Measurements from ENCODE around the gene PRSS58.

PRSS58 gene, protein sequence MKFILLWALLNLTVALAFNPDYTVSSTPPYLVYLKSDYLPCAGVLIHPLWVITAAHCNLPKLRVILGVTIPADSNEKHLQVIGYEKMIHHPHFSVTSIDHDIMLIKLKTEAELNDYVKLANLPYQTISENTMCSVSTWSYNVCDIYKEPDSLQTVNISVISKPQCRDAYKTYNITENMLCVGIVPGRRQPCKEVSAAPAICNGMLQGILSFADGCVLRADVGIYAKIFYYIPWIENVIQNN

DNA sequence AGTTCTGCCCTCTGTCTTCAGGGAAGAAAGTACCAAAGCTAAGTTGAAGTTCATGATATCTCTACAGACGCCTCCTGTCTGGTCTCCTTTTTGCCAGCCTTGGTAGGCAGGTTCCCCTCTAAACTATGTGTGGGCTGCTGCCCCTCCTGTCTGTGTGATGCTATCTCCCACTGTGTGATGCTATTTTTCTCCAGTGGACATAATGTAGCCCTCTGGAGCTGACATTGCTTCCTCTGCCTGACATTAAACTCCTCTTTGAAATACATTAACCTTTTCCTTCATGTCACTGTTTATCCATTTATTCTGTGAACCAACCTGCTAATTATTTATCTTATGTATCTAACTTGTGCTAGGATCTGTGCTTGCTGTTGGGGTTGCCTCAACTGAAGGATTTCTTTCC, at the start of gene PRSS58:
Gene PRSS58 (minus strand): TSS at position 101 of the 400 bp plus-strand sequence. CDS start 351 bp downstream, outside the sequence.
- DNase-seq, result no peak

DNA sequence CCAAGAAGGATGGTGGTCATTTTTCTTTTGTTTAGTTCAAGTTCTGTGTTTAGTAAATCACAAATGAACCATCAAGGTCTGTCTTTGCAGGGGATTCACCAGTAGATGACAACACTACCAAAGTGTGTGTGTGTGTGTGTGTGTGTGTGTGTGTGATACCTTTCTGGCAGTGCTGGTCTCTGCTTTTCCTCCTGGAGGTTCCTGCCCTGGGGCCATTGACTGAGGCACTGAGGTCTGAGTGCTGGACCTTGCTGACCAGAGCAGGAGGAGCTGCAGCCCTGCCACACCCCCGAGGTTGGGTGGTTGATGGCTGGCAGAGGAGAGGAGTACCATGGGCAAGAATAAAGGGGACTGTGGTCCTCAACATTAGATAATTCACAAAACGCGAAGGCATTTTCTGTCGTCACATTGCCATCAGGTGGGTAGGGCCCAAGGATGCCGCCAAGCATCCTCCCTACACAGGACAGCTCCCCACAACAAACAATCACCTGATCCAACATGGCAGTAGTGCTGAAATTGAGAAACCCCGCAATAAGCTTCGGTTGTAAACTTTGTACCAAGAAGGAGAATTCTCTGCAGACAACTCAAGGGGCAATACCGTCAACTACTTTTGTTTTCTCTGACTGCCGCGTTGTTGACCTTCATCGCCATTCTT, 49.5 kb upstream of the PRSS58 start:
- DNase-seq, result no peak

DNA sequence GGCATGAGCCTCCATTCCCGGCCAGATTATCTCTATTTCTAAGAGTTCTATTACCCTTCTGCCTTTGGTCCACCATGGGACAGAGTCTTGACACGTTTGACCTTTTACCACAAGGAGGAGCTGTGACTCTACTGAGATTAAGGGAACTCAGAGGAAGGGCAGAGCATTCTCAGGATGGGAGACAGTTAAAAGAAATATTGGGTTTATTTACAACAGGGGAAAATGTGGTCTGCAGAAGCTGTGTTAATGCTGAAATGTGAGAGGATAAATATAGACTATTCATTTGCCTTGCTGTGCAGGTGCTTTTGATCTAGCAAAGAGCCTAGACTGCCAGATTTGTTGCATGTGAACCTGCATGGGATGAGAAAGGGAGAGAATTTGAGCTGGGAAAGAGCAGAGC, 45.8 kb upstream of the PRSS58 start:
- no peak for DNase-seq

DNA sequence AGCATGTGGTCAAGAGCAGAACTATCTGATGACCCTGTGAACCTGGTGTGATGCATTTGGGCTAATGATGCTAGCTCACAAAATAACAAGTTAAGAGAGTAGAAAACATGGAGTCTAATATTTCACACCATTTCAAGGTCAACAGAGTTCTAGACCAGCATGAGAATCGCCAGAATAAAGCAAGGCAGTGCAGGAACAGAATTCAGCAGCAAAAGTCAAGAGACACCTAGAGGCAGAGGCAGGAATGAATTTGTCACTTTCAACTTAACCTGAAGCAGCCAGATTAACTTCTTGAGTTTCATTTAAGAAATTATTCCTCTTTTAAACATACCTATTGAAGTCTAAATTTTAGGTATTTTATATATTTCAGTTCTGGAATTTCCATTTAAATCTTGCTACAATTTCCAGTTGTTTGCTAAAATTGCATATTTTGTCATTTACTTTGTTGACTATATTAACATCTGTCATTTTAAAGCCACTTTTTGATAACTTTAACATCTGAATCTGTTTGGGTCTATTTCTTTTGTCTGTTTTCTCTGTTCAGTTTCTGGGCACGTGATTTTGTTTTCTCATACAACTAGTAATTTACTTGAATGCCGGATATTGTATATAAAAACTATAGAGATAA, 44.2 kb upstream of the PRSS58 start:
- no peak for DNase-seq

DNA sequence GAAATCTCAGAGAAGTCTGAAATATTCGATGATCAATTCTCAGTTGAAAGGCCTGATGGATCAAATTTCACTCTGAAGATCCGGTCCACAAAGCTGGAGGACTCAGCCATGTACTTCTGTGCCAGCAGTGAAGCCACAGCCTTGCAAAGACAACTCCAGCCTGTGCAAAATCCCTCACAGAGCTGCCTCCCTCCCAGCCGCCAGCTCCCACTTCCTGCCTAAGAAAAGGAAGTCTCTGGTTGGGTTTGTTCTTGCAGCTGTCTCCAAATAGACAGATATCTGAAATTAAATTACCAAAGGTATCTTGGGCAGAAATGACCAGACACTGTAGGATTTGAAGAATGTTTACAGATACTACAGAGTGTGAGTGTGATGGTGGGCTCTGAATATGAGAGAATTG, 43.4 kb upstream of the PRSS58 start:
- DNase-seq, result no peak

DNA sequence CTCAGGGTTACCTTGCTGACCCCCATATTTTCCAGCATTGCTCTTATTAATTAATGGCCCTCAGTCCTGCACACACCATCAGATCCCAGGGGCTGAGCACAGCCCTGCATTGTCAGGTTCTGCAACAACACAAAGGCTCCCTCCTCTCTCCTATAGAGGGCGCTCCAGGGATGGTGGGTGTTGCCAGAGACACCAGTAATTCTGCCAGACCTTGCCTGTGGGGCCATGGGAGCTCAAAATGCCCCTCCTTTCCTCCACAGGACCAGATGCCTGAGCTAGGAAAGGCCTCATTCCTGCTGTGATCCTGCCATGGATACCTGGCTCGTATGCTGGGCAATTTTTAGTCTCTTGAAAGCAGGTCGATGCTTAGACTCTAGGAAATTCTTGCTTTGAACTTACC, 42.8 kb upstream of the PRSS58 start:
- peak; percentile 56 for DNase-seq

DNA sequence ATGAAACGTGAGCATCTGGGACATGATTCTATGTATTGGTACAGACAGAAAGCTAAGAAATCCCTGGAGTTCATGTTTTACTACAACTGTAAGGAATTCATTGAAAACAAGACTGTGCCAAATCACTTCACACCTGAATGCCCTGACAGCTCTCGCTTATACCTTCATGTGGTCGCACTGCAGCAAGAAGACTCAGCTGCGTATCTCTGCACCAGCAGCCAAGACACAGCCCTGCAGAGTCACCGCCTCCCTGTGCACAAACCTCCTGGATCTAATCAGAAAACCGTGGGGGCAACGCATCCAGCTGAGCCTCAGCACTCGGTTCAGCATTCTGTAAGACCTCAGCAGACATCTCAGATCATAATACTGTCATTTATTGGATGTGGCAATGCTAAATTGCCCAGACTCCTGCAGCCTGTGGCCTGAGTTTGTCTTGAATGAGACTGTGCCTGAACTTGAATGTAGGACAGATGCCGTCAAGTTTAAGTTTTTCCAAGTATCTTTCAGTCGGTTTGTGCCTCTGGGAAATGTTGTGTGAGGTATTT, 41.5 kb upstream of the PRSS58 start:
- DNase-seq, result no peak

DNA sequence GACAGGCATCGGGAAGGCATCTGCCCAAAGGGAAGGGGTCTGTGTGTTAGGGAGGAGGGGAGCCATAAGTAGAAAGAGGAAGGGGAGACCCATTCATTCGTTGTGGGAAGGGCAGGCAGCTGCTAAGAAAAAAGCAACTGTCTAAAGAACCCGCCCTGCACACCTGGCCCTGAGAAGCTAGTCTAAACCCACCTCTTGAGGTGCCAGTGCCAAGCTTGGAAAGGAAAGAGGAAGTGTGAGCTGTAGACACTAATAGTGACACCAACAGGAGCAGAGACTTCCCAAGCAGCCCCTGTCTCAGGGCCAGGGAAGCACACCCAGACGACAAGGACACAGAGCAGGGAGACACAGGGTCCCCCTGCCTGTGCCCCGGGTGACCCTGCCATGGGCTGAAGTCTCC, 40.8 kb upstream of the PRSS58 start:
- DNase-seq, result no peak

DNA sequence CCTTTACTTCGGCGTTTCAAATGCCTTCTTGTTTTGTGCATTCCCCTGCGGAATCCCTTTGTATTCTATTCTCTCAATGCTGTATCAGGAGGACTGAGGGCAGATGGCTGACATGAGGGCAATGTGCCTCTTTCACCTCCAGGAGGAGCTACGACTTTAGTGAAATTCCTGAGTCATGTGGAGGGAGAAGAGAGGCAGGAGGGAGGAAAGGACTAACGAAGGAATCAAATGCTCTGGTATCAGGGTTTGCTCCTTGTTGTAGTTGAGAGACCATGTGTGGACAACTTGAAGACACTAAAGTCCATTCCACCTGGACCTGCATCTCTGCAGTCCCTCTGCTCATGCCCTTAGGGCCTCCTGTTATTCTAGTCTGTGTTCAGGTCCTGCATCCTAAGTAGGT, 40.2 kb upstream of the PRSS58 start:
- no peak for DNase-seq

DNA sequence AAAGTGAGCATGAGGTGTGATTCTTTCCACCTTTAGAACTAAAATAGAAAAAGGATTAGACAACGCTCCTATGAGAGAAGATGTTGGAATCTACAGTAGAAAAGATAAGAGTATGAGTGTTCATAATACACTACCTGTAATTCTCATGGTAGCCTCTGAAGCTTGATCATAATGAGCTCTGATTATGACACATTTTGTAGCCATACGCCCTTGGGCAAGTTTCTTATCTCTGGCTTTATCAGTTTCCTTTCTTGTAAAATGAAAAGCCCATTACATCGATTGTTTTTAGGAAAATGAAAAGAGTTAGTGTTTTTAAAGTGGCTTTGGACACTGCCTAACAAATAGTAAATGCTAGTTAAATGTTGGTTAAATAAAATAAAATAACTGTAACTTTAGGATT, 22.4 kb upstream of the PRSS58 start:
- DNase-seq, result no peak

DNA sequence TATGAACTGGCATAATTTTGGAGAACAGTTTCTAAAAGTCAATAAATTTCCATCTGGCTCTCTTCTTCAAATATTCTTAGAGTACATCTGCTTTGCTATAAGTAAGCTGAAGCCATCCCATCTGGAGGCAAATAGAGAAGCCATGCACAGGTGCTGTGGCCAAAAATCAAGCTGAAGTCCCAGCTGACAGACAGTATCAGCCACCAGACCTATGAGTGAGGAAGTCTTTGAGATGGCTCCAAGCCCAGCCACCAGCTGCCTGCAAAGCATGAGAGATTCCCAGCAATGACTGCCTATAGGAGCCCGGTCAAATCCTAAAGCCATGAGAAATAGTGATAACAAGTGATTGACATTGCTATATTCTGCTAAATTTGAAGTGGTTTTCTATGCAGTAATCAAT, 21.7 kb upstream of the PRSS58 start:
- DNase-seq, result no peak

DNA sequence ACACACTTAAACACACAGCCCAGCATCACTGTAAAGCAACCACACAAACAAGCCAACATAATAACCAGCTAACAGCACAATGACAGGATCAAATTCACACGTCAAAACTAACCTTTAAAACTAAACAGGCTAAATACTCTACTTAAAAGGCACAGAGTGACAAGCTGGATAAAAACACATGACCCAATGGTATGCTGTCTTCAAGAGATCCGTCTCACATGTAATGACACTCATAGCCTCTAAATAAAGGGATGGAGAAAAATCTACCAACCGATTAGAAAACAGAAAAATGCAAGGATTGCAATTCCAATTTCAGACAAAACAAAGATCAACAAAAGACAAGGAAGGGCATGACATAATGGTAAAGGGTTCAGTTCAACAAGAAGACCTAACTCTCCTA, 17.2 kb upstream of the PRSS58 start:
- DNase-seq, result no peak

DNA sequence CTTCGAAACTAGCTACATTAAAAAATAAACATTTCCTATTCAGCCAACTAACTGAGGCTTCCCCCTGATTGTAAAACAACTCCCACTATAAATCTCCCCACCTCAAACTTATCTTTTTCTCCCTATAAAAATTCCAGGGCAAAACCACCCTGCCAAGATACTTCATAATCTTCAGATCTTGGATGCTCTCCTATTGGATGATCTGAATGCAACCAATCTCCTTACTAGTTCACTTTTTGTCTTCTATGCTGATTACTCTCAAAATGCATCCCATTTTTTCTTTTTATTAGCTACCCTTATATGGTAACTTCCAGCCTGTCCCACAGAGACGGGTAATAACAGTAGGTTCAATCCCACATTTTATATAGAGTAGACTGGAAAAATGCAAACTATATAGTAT, 15.0 kb upstream of the PRSS58 start:
- no peak for DNase-seq

DNA sequence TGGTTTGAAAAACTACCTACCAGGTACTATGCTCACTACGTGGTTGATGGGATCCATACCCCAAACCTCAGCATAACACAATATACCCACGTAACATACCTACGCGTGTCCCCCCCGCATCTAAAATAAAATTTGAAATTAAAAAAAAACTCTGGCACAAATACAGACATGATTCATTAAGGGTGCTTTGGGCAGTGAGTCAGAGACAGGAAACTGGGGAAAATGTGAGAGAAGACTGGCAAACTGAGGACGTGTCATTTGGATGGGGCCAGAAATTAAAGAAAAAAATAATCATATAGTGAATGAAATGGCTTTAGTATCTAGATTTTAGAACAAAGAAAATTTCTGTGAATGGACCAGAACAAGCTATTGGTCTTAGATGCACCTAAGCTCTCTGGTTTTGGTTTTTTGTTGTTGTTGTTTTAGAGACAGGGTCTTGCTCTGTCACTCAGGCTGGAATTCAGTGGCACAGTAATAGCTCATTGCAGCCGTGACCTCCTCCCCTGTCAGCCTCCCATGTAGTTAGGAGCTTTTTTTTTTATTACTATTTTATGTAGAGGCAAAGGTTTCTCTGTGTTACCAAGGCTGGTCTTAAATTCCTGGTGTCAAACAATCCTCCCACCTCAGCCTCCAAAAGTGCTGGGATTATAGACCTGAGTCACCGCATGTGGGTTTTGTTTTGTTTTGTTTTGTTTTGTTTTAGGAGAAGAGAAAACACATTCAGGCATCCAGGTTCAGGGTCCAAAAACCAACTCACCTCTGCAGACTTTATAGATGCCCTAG, 5.9 kb upstream of the PRSS58 start:
- no peak for DNase-seq

DNA sequence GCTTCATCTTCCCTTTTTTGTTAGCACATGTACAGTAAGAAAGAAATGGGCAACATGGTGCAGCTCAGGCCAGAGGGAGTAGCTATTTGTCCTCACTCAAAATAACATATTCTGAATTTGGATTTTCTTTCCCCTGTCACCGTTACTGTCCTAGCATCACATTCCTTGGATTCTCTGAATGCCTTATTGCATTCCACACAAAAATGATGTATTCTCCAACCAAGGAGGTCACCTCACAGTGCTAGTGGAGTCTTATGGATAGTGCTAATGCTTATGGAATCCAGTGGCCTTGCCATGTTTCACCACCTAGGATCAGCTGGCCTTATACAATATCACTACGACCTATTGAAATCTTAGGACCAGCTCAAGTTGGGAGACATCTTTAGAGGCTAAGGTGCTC, 7.2 kb downstream of the PRSS58 start:
- DNase-seq, result no peak

DNA sequence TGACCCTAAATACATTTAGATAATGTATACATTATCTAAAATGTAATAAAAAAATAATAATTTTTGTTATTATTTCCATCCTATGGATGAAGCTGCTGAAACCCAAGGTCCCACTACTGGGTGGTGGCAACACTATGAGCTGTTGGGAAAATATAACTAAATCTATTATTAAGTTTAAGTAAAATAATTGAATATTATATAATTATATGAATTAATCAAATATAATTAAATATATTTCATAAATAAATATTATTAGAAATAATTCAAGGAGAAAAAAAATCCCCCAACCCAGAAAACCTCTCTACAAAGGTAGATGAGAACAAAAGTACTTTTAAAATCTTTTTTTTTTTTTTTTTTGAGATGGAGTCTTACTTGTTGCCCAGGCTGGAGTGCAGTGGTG, 7.9 kb downstream of the PRSS58 start:
- no peak for DNase-seq

DNA sequence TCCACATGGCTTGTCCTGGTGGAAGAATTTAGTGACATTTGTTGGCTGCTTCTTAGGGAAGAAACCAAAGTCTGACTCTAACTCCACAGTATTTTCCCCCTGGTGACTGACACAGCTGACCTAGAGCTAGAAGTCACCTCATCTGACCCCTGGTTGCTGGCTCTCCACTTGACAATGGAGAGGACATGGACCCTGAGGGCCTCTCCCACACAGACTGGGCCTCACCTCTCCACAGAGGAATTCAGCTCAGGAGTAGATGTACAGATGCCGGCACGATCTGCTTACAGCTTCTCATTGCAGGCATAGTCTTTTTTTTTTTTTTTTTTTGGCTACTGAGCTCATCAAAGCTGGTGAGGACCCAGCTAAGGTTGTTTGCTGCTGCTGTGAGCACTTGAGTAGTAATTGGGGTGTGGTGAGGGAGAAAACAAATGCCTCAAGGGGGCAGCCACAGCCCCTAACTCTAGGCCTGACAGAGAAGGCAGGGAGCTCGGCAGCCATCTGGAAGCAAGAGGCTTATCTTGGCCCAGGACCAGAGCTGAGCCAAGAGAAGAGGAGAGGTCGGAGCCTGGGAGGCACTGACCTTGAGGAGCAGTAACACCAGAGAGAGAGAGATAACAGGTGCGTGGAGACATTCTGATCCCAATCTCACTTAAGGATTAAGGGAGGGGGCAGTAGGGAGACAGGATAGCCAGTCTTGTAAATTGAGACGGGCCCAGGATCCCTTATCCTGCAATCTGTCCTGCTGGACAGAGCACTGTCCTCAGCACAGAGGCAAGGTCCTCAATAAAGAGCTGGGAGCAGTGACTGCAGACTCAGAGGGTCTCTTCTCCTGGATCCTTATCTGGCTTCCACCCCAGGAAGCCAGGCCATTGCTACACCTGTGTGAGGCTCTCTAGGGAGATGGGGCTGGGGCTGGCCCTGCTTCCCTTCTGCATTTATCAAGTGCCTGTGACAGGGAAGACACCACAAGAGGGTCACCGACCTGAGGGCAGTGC, 9.4 kb downstream of the PRSS58 start:
- DNase-seq, result no peak

DNA sequence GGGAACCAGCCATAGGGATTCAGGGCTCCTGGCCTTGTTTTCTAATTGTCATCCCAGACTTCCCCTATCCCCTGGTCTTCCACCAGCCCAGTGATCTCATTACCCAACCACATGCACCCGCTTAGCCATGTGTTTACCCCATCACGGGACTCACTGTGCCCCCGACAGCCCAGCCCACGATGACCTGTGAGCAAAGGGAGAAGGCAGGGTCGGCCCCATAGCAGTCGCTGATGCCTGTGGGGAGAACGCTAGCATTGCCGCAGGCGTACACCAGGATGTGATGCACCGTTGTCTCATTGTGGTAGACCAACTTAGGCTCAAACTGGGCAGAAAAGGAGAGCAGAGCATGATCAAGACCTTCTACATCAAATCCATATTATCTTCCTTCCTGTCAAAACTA, 14.0 kb downstream of the PRSS58 start:
- no peak for DNase-seq

DNA sequence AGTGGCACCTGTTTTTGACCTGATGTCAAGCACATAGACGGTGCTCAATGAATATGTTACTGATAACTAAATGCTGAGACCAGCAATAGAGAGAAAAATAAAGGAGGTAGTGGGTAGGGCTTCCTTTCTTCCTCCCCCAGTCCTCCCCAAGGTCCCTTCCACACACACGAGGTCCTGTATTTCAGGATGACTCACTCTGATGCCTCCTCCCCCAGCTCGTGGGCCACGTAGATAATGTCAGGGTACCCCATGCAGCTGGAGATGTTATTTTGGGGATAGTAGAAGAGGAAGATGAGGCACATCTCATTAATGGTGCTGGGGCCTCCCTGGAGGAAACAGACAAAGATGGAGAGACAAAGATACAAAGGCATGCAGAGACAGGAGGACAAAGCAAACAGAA, 17.3 kb downstream of the PRSS58 start:
- DNase-seq, result no peak

DNA sequence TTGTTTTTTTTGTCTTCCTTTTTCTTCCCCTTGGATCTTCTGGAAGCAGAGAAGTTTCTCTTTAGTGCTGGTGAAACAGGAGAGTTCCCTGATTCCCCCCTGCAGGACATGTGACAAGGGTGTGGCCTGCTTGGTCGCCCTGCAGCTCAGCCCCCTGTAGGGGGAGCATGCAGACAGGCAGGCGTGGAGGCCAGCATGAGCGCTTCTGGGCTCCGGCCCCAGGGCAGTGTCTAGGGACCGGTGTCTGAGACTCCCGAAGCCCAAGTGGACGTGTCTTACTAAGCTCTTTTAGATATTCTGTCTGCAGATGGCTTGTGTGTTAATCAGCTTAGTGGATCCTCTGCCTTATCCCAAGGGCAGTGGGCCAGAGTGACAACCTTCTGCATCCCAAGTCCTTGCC, 26.1 kb downstream of the PRSS58 start:
- no peak for DNase-seq

DNA sequence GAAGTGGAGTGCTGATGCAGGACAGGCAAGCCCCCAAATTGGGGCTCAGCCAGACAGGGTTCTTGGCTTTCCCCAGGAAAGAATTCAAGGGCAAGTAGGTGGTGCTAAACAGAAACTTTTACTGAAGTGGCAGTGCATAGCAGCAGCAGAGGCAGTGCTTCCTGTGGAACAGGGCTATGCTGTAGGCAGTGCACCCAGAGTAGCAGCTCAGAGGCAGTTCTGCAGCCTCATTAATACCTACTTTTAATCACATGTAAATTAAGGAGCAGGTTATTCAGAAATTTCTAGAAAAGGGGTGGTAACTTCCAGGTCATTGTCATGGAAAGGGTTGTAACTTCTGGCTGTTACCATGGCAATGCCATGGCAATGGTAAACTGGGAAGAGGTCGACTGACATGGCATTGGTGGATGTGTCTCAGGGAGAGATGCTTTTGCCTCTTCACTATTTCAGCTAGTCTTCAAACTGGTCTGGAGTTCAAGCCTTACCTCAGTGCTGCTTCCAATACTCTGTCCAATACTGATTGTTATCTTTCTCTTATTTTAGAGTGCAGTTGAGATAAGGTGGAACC, 29.2 kb downstream of the PRSS58 start:
- DNase-seq, result no peak
